Uterus (tissue), 4 donors: ENCODE results near the gene CNTD1. TPM values are rescaled to one million over a fixed set of nuclear protein-coding genes. Genes with fewer than 3 reads are reported as not detected.

Experiments used
- DNase-seq, 2 donors: peaks; one replicate each; pipeline ENCODE4 v3.0.0-alpha.2; 2019 to 2020
- H3K27ac ChIP-seq, 2 donors: fragments of 200-600 bp; sonication (generic); 1 replicate in 1 of 2; 2 replicates in 1 of 2; pipeline ENCODE4 v1.5.1; 2016 to 2018
- H3K27me3 ChIP-seq, 2 donors: fragments of 200-600 bp; sonication (generic); one replicate each; pipeline ENCODE4 v1.5.1; 2018 to 2019; ENCODE audit warnings: control low read depth in 1 of 2
- H3K36me3 ChIP-seq, 2 donors: fragments of 200-600 bp; sonication (generic); one replicate each; pipeline ENCODE4 v1.5.1; 2019; ENCODE audit warnings: control low read depth in 1 of 2
- H3K4me1 ChIP-seq, 2 donors: fragments of 200-600 bp; sonication (generic); one replicate each; pipeline ENCODE4 v1.5.1; 2018 to 2019; ENCODE audit warnings: control low read depth in 1 of 2
- H3K4me3 ChIP-seq, 2 donors: fragments of 200-600 bp; sonication (generic); 1 replicate in 1 of 2; 2 replicates in 1 of 2; pipeline ENCODE4 v1.5.1; 2018 to 2019; ENCODE audit warnings: mild to moderate bottlenecking in 1 of 2
- H3K9me3 ChIP-seq, 2 donors: fragments of 200-600 bp; sonication (generic); one replicate each; pipeline ENCODE4 v1.5.1; 2019; ENCODE audit warnings: control low read depth in 1 of 2
- CTCF ChIP-seq, 4 experiments: fragments of 200-600 bp in 2 of 4; fragments of 450-650 bp in 2 of 4; sonication (generic) in 2 of 4; IDR thresholded peaks; one replicate each; pipeline ENCODE4 v1.5.1; 2016 to 2019; ENCODE audit warnings: antibody characterized with exemption in 4 of 4, mild to moderate bottlenecking in 2 of 4, moderate library complexity in 1 of 4
- POLR2A ChIP-seq, 2 donors: fragments of 450-650 bp; IDR thresholded peaks; one replicate each; pipeline ENCODE4 v1.6.1; 2016; ENCODE audit warnings: antibody characterized with exemption in 2 of 2, mild to moderate bottlenecking in 1 of 2, moderate library complexity in 1 of 2
- intact Hi-C: fragments of 100-400 bp; cut with DNase I; formaldehyde crosslinking; loops from one replicate; pipeline ENCODE4 v1.15.1; 2023; ENCODE audit warnings: low total_unique reads
- total RNA-seq, 4 donors: library from RNA; depleted of rRNA in 3 of 4; stranded (reverse); fragments of >200 nt in 3 of 4; gene quantifications; one replicate each; pipeline versions ENCODE4 v1.1.0 to v1.2.4, GENCODE V29; 2014 to 2023
- donor health status: DM: yes; HTN: yes; CAD: no.

CNTD1 gene
- total RNA-seq, 4 donors from 2014 or later: 0.69 to 1.2 TPM; not detected in 2

- intact Hi-C loops: no loop called here
- Histone ChIP-seq H3K27ac (no peak overlapping the region), H3K4me3 (no peak overlapping the region), H3K9me3 (no peaks in the 10 kb centered on the region), H3K27me3 (no peaks in the 10 kb centered on the region), H3K36me3 (no peaks in the 10 kb centered on the region), H3K4me1 (no peaks in the 10 kb centered on the region)
- DNase-seq: no peak
- no peak for TF ChIP-seq POLR2A (IDR thresholded peaks at IDR 0.05)
- TF ChIP-seq CTCF (IDR thresholded peaks at IDR 0.05): no peak
Observed at GRCh38 chr17:42791948-42792347, 6.7 kb upstream of the CNTD1 start.

GRCh38 chr17:42792545-42792944, 6.1 kb upstream of the CNTD1 start:
- Histone ChIP-seq H3K27ac (no peak overlapping the region), H3K27me3 (no peaks in the 10 kb centered on the region), H3K36me3 (no peaks in the 10 kb centered on the region), H3K4me3 (no peak overlapping the region), H3K4me1 (peaks cover 0 to under 1% of the 10 kb centered on the region in 2 donors), H3K9me3 (no peaks in the 10 kb centered on the region)
- TF ChIP-seq CTCF (IDR thresholded peaks at IDR 0.05) (no peak), POLR2A (IDR thresholded peaks at IDR 0.05) (no peak)
- DNase-seq: no peak
- intact Hi-C loops: no loop called here

- Histone ChIP-seq H3K4me1 (peaks cover 0 to 4% of the 10 kb centered on the region in 2 donors), H3K27me3 (no peaks in the 10 kb centered on the region), H3K27ac (no peak overlapping the region), H3K4me3 (no peak overlapping the region), H3K36me3 (no peaks in the 10 kb centered on the region), H3K9me3 (no peaks in the 10 kb centered on the region)
- no peak for TF ChIP-seq CTCF (IDR thresholded peaks at IDR 0.05)
- TF ChIP-seq POLR2A (IDR thresholded peaks at IDR 0.05): no peak
- intact Hi-C loops: no loop called here
- DNase-seq: no peak
Observed at GRCh38 chr17:42795061-42795460, 3.6 kb upstream of the CNTD1 start.

GRCh38 chr17:42795465-42795864, 3.2 kb upstream of the CNTD1 start:
- intact Hi-C loops: no loop called here

More at GRCh38 chr17:42795465-42795864, 3.2 kb upstream of the CNTD1 start:
- Histone ChIP-seq H3K9me3 (no peaks in the 10 kb centered on the region), H3K27ac (no peak overlapping the region), H3K4me3 (no peak overlapping the region), H3K4me1 (peaks cover 0 to 4% of the 10 kb centered on the region in 2 donors), H3K36me3 (no peaks in the 10 kb centered on the region), H3K27me3 (no peaks in the 10 kb centered on the region)
- TF ChIP-seq CTCF (IDR thresholded peaks at IDR 0.05) (no peak), POLR2A (IDR thresholded peaks at IDR 0.05) (no peak)
- DNase-seq: no peak
